ENCODE measurements around the gene ZNF358.

The ZNF358 gene

DNA sequence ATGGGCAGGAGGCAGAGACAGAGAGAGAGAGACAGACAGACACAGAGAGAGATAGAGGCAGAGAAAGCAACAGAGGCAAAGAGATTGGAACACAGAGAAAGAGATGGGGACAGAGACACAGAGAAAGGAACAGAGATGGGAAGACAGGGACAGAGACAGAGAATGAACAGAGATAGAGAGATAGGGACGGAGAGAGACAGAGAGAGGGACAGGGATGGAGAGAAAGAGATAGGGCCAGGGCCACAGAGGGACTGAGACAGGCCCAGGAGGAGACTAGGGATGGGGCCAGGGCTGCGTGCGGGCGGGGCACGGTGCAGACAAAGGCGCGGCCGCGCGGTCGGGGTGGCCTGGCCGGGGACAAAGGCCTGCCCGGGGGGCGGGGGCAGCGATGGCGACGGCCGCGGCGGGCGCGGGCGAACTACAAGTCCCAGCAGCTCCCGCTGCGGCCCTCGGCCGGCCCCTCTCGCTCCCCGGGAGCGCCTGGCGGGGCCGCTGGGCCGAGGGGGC, at the start of gene ZNF358:
Gene ZNF358, plus strand, starts transcription at position 459 of the 507 bp plus-strand sequence. CDS start 3,140 bp downstream, outside the sequence.
- in situ Hi-C loops (cut with MboI; ENCODE audit: low pct_unique_long_range_greater_than_20kb, low sequenced_read_pairs, unreplicated experiment): no loop called here
- DNase-seq (ENCODE audit: low spot score): peak; percentile 98
- TF ChIP-seq, protein P1, sequence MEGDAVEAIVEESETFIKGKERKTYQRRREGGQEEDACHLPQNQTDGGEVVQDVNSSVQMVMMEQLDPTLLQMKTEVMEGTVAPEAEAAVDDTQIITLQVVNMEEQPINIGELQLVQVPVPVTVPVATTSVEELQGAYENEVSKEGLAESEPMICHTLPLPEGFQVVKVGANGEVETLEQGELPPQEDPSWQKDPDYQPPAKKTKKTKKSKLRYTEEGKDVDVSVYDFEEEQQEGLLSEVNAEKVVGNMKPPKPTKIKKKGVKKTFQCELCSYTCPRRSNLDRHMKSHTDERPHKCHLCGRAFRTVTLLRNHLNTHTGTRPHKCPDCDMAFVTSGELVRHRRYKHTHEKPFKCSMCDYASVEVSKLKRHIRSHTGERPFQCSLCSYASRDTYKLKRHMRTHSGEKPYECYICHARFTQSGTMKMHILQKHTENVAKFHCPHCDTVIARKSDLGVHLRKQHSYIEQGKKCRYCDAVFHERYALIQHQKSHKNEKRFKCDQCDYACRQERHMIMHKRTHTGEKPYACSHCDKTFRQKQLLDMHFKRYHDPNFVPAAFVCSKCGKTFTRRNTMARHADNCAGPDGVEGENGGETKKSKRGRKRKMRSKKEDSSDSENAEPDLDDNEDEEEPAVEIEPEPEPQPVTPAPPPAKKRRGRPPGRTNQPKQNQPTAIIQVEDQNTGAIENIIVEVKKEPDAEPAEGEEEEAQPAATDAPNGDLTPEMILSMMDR (IDR thresholded peaks at IDR 0.05; ENCODE audit: extremely low read depth, insufficient read depth, missing control alignments): no peak

DNA sequence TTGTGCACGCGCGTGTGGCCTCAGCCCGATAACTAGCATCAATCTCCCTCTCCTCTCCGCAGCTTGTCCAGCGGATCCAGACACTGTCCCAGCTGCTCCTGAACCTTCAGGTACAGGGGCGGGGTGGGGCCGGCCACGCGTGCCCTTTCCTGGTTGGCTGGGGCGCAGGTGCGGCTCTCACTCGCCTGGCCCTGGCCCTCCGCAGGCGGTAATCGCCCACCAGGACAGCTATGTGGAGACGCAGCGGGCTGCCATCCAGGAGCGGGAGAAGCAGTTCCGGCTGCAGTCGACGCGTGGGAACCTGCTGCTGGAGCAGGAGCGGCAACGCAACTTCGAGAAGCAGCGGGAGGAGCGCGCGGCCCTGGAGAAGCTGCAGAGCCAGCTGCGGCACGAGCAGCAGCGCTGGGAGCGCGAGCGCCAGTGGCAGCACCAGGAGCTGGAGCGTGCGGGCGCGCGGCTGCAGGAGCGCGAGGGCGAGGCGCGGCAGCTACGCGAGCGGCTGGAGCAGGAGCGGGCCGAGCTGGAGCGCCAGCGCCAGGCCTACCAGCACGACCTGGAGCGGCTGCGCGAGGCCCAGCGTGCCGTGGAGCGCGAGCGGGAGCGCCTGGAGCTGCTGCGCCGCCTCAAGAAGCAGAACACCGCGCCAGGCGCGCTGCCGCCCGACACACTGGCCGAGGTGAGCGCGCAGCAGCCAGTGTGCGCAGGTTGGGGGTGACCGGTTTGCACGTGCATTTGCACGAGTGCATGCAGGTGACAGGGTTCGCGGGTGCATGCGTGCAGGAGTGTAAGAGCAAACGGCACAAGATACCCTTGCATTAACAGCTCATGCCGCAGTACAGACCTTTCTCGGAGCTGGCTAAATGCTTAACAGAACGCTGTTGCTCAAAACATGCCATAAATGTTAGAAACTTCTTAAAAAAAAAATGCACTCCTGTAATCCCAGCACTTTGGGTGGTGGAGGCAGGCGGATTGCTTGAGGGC, 48.6 kb upstream of the ZNF358 start:
- in situ Hi-C loops (cut with MboI; ENCODE audit: low pct_unique_long_range_greater_than_20kb, low sequenced_read_pairs, unreplicated experiment): no loop called here
- no peak for DNase-seq (ENCODE audit: low spot score)
- TF ChIP-seq, protein P1 (IDR thresholded peaks at IDR 0.05; ENCODE audit: extremely low read depth, insufficient read depth, missing control alignments): no peak

DNA sequence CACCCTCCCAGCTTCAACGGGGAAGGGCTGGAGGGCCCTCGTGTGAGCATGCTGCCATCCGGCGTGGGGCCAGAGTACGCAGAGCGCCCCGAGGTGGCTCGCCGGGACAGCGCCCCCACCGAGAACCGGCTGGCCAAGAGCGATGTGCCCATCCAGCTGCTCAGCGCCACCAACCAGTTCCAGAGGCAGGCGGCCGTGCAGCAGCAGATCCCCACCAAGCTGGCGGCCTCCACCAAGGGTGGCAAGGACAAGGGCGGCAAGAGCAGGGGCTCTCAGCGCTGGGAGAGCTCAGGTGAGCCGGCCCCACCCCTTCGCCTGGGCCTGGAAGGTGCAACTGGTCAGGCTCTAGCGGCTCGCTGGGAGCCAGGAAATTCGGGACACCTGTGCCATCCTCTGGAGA, 47.1 kb upstream of the ZNF358 start:
- in situ Hi-C loops (cut with MboI; ENCODE audit: low pct_unique_long_range_greater_than_20kb, low sequenced_read_pairs, unreplicated experiment): no loop called here
- TF ChIP-seq, protein P1 (IDR thresholded peaks at IDR 0.05; ENCODE audit: extremely low read depth, insufficient read depth, missing control alignments): no peak
- no peak for DNase-seq (ENCODE audit: low spot score)

DNA sequence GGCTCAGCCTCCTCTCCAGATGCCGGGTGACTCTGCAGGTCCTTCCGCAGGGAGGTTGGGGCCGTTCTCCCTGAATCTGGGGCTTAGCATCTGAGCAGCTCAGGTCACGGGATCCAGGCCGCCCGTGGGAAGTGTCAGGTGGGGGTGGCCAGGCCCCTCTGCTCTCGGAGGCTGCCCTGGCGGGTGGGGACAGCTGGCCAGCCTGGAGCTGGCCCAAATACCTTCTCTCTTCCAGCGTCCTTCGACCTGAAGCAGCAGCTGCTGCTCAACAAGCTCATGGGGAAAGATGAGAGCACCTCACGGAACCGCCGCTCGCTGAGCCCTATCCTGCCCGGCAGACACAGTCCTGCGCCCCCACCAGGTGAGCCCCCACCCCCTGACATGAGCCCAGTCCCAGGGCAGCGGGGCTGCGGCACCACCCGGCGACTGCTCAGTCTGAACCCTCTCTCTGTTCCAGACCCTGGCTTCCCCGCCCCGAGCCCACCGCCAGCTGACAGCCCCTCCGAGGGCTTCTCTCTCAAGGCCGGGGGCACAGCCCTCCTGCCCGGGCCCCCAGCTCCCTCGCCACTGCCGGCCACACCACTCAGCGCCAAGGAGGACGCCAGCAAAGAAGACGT, 46.1 kb upstream of the ZNF358 start:
- TF ChIP-seq, protein P1 (IDR thresholded peaks at IDR 0.05; ENCODE audit: extremely low read depth, insufficient read depth, missing control alignments): no peak
- in situ Hi-C loops (cut with MboI; ENCODE audit: low pct_unique_long_range_greater_than_20kb, low sequenced_read_pairs, unreplicated experiment): no loop called here
- peak; percentile 28 for DNase-seq (ENCODE audit: low spot score)

DNA sequence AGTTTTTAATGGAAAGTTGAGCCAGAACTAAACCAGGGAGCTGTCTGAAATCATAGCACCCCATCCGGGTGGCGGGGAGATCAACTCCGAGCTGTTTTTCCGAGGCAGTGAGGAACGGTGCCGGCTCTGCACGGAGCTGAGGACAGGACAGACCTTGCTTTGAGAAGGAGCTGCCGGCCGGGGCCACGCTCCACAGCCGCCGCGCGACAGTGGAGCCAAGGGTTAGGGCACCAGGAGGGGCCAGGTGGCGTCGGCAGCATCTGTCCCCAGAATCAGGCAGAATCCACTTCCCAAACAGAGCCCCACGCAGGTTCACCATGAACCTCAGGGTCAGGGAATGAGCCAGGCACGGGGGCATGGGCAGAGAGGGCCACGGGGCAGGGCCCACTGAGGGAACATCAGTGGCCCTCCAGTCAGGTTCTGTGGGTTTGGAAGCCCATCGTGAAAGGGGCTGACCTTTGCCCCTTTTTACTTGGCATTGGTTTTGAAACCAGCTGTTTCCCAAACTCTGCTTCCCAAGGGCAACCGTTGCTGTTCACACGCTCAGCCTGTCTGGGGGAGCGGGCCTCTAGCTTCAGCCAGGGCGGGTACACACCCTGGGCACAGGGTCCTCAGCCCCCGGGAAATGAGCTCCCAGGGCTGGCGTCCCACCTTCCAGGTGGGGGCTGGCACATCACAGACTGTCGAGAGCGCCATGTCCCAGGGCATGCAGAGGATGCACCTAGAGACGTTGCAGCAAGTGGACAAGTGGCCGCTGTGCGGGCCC, 45.2 kb upstream of the ZNF358 start:
- no peak for DNase-seq (ENCODE audit: low spot score)
- TF ChIP-seq, protein P1 (IDR thresholded peaks at IDR 0.05; ENCODE audit: extremely low read depth, insufficient read depth, missing control alignments): no peak
- in situ Hi-C loops (cut with MboI; ENCODE audit: low pct_unique_long_range_greater_than_20kb, low sequenced_read_pairs, unreplicated experiment): no loop called here

Measured in GM13977 (cell line).